Measurements from ENCODE around the gene HLA-DRB1. TPM values are rescaled to one million over a fixed set of nuclear protein-coding genes. Genes with fewer than 3 reads are reported as not detected.

The HLA-DRB1 gene
- total RNA-seq, 1 donor from 2014 or later = 4.7 TPM

GRCh38 chr6:32609391-32609730 lies 19.7 kb upstream of the HLA-DRB1 start:
- Histone ChIP-seq H3K4me1 (peaks cover 4% of the 10 kb centered on the region), H3K4me2 (peak overlapping the region; percentile 46), H3F3A (ENCODE audit: low read depth) (no peaks in the 10 kb centered on the region), H4K20me1 (ENCODE audit: low read depth) (no peaks in the 10 kb centered on the region), H3K4me3 (peak overlapping the region; percentile 5), H3K9ac (no peak overlapping the region), H3K27me3 (no peaks in the 10 kb centered on the region), H3K27ac (no peak overlapping the region), H2AFZ (replicated peaks) (peak overlapping the region; percentile 75), H3K9me3 (ENCODE audit: low read depth) (no peaks in the 10 kb centered on the region), H3K36me3 (no peaks in the 10 kb centered on the region), H3K79me2 (ENCODE audit: low read depth) (no peaks in the 10 kb centered on the region)
- no peak for DNase-seq (ENCODE audit: low spot score)
- Mint-ChIP-seq H3K36me3 (no peaks in the 10 kb centered on the region), H3K27ac (no peak overlapping the region), H3K4me3 (no peak overlapping the region), H3K9me3 (no peaks in the 10 kb centered on the region), H3K4me1 (no peaks in the 10 kb centered on the region), H3K27me3 (ENCODE audit: insufficient read depth, low read depth) (no peaks in the 10 kb centered on the region)
- TF ChIP-seq EZH2phosphoT487 (IDR thresholded peaks at IDR 0.05) (no peak), CTCF (IDR thresholded peaks at IDR 0.05) (no peak), EZH2 (IDR thresholded peaks at IDR 0.05) (no peak)

DNA sequence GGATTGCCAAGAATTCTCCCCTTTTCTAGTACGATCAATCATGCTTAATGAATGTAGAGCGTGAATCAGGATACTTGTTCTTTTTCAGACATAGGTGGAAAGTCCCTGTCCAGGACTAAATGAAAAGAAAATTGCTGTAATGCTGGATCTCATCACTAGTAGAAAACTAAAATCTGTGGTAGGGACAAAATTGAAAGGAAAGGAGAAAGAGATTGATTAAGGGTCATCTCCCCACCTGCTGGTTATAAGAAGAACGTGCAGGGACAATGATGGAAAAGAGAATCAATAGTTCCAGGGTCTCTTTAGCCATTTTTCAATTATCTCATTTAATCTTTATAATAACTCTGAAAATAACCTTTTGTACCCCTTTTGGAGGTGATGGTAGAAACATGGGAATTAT lies 18.7 kb upstream of the HLA-DRB1 start:
- Mint-ChIP-seq H3K4me1 (no peaks in the 10 kb centered on the region), H3K9me3 (no peaks in the 10 kb centered on the region), H3K27ac (no peak overlapping the region), H3K4me3 (no peak overlapping the region), H3K36me3 (no peaks in the 10 kb centered on the region), H3K27me3 (ENCODE audit: insufficient read depth, low read depth) (no peaks in the 10 kb centered on the region)
- Histone ChIP-seq H3K4me1 (peaks cover 4% of the 10 kb centered on the region), H3K27me3 (no peaks in the 10 kb centered on the region), H3K9ac (no peak overlapping the region), H3K79me2 (ENCODE audit: low read depth) (no peaks in the 10 kb centered on the region), H4K20me1 (ENCODE audit: low read depth) (no peaks in the 10 kb centered on the region), H3K9me3 (ENCODE audit: low read depth) (no peaks in the 10 kb centered on the region), H3F3A (ENCODE audit: low read depth) (no peaks in the 10 kb centered on the region), H3K27ac (no peak overlapping the region), H3K4me3 (no peak overlapping the region), H3K36me3 (no peaks in the 10 kb centered on the region), H3K4me2 (no peak overlapping the region), H2AFZ (replicated peaks) (no peak overlapping the region)
- peak; percentile 26 for DNase-seq (ENCODE audit: low spot score)
- TF ChIP-seq CTCF (IDR thresholded peaks at IDR 0.05) = peak; percentile 53
- no peak for TF ChIP-seq EZH2phosphoT487 (IDR thresholded peaks at IDR 0.05)

DNA sequence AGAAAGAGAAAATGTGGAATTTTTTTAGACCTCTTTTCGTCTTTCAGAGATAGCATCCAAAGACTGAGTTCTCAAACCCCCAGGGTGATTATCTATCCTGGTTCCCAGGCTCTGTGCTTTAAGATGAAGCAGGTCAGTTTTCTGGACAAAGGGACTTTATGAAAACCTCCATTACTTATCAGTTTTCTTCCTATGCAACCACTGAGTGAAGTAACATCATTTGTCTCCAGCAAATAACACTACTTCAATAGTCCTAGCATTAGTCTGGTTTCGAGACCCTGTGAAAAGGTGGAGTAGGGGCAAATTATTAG lies 18.3 kb upstream of the HLA-DRB1 start:
- Histone ChIP-seq H3F3A (ENCODE audit: low read depth) (no peaks in the 10 kb centered on the region), H3K36me3 (no peaks in the 10 kb centered on the region), H3K9ac (no peak overlapping the region), H3K4me1 (peaks cover 4% of the 10 kb centered on the region), H2AFZ (replicated peaks) (no peak overlapping the region), H3K4me2 (no peak overlapping the region), H3K4me3 (no peak overlapping the region), H3K9me3 (ENCODE audit: low read depth) (no peaks in the 10 kb centered on the region), H4K20me1 (ENCODE audit: low read depth) (no peaks in the 10 kb centered on the region), H3K79me2 (ENCODE audit: low read depth) (no peaks in the 10 kb centered on the region), H3K27me3 (no peaks in the 10 kb centered on the region), H3K27ac (no peak overlapping the region)
- Mint-ChIP-seq H3K4me3 (no peak overlapping the region), H3K27ac (no peak overlapping the region), H3K27me3 (ENCODE audit: insufficient read depth, low read depth) (no peaks in the 10 kb centered on the region), H3K9me3 (no peaks in the 10 kb centered on the region), H3K4me1 (no peaks in the 10 kb centered on the region), H3K36me3 (no peaks in the 10 kb centered on the region)
- TF ChIP-seq CTCF (IDR thresholded peaks at IDR 0.05) = no peak
- no peak for TF ChIP-seq EZH2 (IDR thresholded peaks at IDR 0.05)
- TF ChIP-seq EZH2phosphoT487 (IDR thresholded peaks at IDR 0.05) = no peak
- no peak for DNase-seq (ENCODE audit: low spot score)

Measured in neural progenitor cell (in vitro differentiated cells).